Measurements from ENCODE around the gene RHD.

RHD gene

DNA sequence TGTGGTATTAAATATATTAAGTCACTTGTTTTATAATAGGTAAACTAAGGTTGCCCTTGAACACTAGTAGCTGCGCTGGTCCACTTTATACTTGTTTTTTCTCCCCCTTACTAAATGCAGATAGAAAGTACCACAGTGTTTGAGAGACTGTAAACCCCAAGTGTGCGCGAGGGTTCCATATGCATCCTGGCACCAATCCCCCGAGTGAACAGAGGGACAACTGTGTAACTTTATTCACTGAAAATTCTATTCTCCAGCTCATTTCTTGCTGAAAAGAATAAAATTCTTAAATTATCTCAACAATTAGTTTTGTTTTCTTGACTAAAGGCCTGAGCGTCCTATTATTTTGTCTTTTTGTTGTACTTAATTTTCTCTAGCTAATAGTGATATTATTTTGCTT is 26.9 kb upstream of the RHD start:
- H3K27ac ChIP-seq (ENCODE audit: low read length): no peak overlapping the region
- peak overlapping the region in 1 of 2 donors; percentile 55 for H3K9ac ChIP-seq (ENCODE audit: low read length in 2 of 2)
- peaks cover 8 to 32% of the 10 kb centered on the region in 2 donors for H3K36me3 ChIP-seq (ENCODE audit: control insufficient read depth in 2 of 2, insufficient read depth in 2 of 2, low read length in 2 of 2)
- peak overlapping the region; percentile 90 to 99 for H3K4me3 ChIP-seq (ENCODE audit: low read length in 2 of 2)
- H3K27me3 ChIP-seq (ENCODE audit: control insufficient read depth in 1 of 2, insufficient read depth in 2 of 2, low read length in 2 of 2): no peaks in the 10 kb centered on the region
- peaks cover 21% of the 10 kb centered on the region for H3K4me1 ChIP-seq (ENCODE audit: control insufficient read depth, insufficient read depth, low read length)
- no peaks in the 10 kb centered on the region for H3K9me3 ChIP-seq (ENCODE audit: control insufficient read depth in 2 of 2, low read length in 2 of 2)

DNA sequence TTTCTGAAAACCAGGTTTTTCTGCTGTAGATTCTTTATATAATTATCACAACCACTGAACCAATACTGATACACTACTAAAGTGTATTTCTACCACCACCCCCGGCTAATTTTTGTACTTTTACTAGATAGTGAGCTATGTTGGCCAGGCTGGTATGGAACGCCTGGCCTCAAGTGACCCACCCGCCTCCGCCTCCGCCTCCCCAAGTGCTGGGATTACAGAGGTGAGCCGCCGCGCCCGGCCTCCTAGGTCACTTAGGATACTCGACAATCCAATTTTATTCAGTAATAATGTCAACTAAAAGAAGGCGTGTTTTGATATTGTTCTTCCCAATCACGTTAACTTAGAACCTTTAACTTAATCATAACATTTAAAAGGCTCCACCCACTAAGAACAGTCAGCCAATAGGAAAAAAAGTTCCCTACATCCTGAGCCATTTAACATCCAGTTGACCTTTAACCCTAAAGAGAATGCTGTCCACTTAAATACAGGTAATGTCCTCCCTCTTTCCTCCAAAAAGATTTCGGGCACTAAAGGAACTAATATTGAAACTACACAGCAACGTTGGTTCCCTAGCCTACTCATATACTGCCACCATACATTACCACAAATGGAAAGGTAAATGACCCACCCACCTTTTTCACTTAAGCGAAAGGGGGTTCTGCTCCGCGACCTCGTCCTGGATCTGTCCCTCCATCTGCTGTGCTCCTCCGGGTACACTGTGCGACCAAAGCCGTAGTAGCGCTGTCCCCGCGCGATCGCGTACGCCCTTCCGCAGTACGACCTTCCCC is 26.3 kb upstream of the RHD start:
- Histone ChIP-seq H3K4me1 (ENCODE audit: control insufficient read depth, insufficient read depth, low read length) (peaks cover 16% of the 10 kb centered on the region), H3K9ac (ENCODE audit: low read length in 2 of 2) (peak overlapping the region; percentile 99 to 100), H3K27ac (ENCODE audit: low read length) (peak overlapping the region; percentile 98), H3K27me3 (ENCODE audit: control insufficient read depth in 1 of 2, insufficient read depth in 2 of 2, low read length in 2 of 2) (no peaks in the 10 kb centered on the region), H3K4me3 (ENCODE audit: low read length in 2 of 2) (peak overlapping the region; percentile 90 to 99), H3K9me3 (ENCODE audit: control insufficient read depth in 2 of 2, low read length in 2 of 2) (no peaks in the 10 kb centered on the region), H3K36me3 (ENCODE audit: control insufficient read depth in 2 of 2, insufficient read depth in 2 of 2, low read length in 2 of 2) (peaks cover 8 to 32% of the 10 kb centered on the region in 2 donors)

GRCh38 chr1:25246600-25247023 is 25.7 kb upstream of the RHD start:
- peak overlapping the region; percentile 98 for H3K27ac ChIP-seq (ENCODE audit: low read length)
- H3K27me3 ChIP-seq (ENCODE audit: control insufficient read depth in 1 of 2, insufficient read depth in 2 of 2, low read length in 2 of 2): no peaks in the 10 kb centered on the region
- H3K36me3 ChIP-seq (ENCODE audit: control insufficient read depth in 2 of 2, insufficient read depth in 2 of 2, low read length in 2 of 2): peaks cover 8 to 32% of the 10 kb centered on the region in 2 donors
- H3K9ac ChIP-seq (ENCODE audit: low read length in 2 of 2): peak overlapping the region; percentile 99 to 100
- peak overlapping the region; percentile 90 to 99 for H3K4me3 ChIP-seq (ENCODE audit: low read length in 2 of 2)
- no peaks in the 10 kb centered on the region for H3K9me3 ChIP-seq (ENCODE audit: control insufficient read depth in 2 of 2, low read length in 2 of 2)
- H3K4me1 ChIP-seq (ENCODE audit: control insufficient read depth, insufficient read depth, low read length): peaks cover 14% of the 10 kb centered on the region

- Histone ChIP-seq H3K4me1 (ENCODE audit: control insufficient read depth, insufficient read depth, low read length) (peaks cover 14% of the 10 kb centered on the region), H3K27ac (ENCODE audit: low read length) (peak within 1 kb of the TSS; percentile 98), H3K4me3 (ENCODE audit: low read length in 2 of 2) (peak within 1 kb of the TSS; percentile 90 to 99), H3K36me3 (ENCODE audit: control insufficient read depth in 2 of 2, insufficient read depth in 2 of 2, low read length in 2 of 2) (peaks cover 7 to 32% of the 10 kb centered on the region in 2 donors), H3K9ac (ENCODE audit: low read length in 2 of 2) (peak within 1 kb of the TSS; percentile 99 to 100), H3K9me3 (ENCODE audit: control insufficient read depth in 2 of 2, low read length in 2 of 2) (no peaks in the 10 kb centered on the region), H3K27me3 (ENCODE audit: control insufficient read depth in 1 of 2, insufficient read depth in 2 of 2, low read length in 2 of 2) (no peaks in the 10 kb centered on the region)
These were observed 25.1 kb upstream of the RHD start, which contains the start of gene RSRP1 for GRCh38 chr1:25247024-25247828. Gene RSRP1 (minus strand): TSS chr1:25247454. CDS start chr1:25246963, 491 bp downstream.

DNA sequence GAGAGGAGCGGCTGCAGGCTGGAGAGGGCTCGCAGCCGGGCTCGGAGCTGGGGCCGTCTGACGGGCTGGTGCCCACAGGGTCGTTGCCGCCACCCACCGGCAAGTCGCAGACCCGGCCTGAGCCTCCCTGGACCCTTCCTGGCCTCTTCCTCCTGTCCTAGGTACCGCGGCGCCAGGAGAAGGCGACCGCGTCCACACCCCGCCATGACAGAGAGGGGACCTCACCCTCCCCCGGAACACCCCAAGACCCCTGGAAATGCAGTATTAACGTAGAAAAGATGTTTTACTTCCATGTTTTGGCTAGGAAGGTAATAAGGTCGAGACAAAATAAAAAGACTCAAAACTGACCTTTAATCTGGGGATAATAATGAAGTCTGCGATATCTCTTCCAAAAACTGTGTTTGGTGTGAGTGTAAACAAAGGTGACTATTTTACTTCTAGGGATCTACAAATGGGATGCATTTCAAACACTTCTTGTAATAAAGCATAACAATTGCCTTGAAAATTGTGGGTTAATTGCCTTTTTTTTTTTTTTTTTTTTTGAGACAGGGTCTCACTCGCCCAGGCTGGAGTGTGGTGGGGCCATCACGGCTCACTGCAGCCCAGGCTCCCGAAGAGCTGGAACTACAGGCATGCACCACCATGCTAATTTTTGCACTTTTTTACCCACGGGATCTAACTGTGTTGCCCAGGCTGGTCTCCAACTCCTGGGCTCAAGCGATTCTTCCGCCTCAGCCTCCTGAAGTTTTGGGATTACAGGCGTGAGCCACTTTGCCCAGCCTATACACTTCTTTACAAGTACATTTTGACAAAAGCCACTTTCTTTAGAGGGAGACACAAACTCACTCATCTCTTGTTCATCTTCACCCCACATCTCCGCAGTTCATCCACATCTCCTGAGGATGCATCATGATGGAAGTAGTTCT is 24.2 kb upstream of the RHD start:
- H3K27me3 ChIP-seq (ENCODE audit: control insufficient read depth in 1 of 2, insufficient read depth in 2 of 2, low read length in 2 of 2): no peaks in the 10 kb centered on the region
- peaks cover 14% of the 10 kb centered on the region for H3K4me1 ChIP-seq (ENCODE audit: control insufficient read depth, insufficient read depth, low read length)
- H3K9me3 ChIP-seq (ENCODE audit: control insufficient read depth in 2 of 2, low read length in 2 of 2): no peaks in the 10 kb centered on the region
- H3K4me3 ChIP-seq (ENCODE audit: low read length in 2 of 2): peak overlapping the region; percentile 90 to 99
- peak overlapping the region; percentile 74 to 99 for H3K9ac ChIP-seq (ENCODE audit: low read length in 2 of 2)
- H3K27ac ChIP-seq (ENCODE audit: low read length): peak overlapping the region; percentile 98
- peaks cover 2 to 24% of the 10 kb centered on the region in 2 donors for H3K36me3 ChIP-seq (ENCODE audit: control insufficient read depth in 2 of 2, insufficient read depth in 2 of 2, low read length in 2 of 2)

DNA sequence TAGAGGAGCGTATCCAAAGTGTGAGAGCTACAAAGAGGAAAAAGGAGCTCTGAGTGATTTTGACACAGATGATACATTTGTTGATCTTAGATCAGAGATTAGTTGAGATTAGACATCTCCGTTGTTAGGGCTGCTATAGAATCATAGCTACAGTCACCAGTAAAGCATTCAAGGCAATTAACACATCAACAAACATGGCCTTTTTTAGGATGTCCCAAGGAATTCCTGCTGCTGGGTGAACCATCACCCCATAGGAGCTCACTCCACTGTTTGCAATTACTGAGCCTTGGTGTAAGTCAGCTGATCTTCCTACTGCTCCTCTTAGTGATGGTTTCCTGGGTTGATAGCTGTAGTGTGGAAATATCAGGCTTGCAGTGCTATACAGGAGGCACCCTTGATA is 18.4 kb upstream of the RHD start:
- no peaks in the 10 kb centered on the region for H3K9me3 ChIP-seq (ENCODE audit: control insufficient read depth in 2 of 2, low read length in 2 of 2)
- no peaks in the 10 kb centered on the region for H3K4me1 ChIP-seq (ENCODE audit: control insufficient read depth, insufficient read depth, low read length)
- no peak overlapping the region for H3K9ac ChIP-seq (ENCODE audit: low read length in 2 of 2)
- H3K27me3 ChIP-seq (ENCODE audit: control insufficient read depth in 1 of 2, insufficient read depth in 2 of 2, low read length in 2 of 2): no peaks in the 10 kb centered on the region
- no peak overlapping the region for H3K4me3 ChIP-seq (ENCODE audit: low read length in 2 of 2)
- no peak overlapping the region for H3K27ac ChIP-seq (ENCODE audit: low read length)
- no peaks in the 10 kb centered on the region for H3K36me3 ChIP-seq (ENCODE audit: control insufficient read depth in 2 of 2, insufficient read depth in 2 of 2, low read length in 2 of 2)

DNA sequence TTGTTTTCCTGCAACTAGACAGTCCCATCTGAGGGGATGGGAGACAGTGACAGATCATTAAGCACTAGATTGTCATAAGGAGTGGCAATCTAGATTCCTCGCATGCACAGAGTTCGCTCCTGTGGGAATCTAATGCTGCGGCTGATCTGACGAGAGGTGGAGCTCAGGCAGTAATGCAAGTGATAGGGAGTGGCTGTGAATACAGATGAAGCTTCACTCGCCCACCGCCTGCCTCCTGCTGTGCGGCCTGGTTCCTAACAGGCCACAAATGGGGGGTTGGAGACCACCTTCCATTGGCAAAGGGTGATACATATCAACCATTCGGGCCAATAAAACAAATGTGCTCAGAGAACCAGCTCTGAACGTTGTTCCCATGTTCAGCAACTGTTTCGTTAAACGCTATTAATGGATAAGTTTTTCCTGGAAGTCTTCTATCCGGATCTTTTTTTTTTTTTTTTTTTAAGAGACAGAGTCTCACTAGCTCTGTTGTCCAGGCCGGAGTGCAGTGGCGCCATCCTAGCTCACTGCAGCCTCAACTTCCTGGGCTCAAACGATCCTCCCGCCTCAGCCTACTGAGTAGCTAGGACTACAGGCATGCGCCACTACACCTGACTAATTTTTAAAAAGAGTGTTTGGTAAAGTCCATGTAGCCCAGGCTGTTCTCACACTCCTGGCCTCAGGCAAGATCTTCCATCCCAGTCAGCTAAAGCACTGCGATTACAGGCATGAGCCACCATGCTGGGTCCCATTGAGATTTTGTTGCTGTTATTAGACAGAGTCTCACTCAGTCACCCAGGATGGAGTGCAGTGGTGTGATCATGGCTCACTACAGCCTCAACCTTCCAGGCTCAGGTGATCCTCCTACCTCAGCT is 16.4 kb upstream of the RHD start:
- H3K9me3 ChIP-seq (ENCODE audit: control insufficient read depth in 2 of 2, low read length in 2 of 2): no peaks in the 10 kb centered on the region
- no peaks in the 10 kb centered on the region for H3K27me3 ChIP-seq (ENCODE audit: control insufficient read depth in 1 of 2, insufficient read depth in 2 of 2, low read length in 2 of 2)
- no peak overlapping the region for H3K9ac ChIP-seq (ENCODE audit: low read length in 2 of 2)
- no peak overlapping the region for H3K4me3 ChIP-seq (ENCODE audit: low read length in 2 of 2)
- H3K4me1 ChIP-seq (ENCODE audit: control insufficient read depth, insufficient read depth, low read length): no peaks in the 10 kb centered on the region
- H3K36me3 ChIP-seq (ENCODE audit: control insufficient read depth in 2 of 2, insufficient read depth in 2 of 2, low read length in 2 of 2): no peaks in the 10 kb centered on the region
- no peak overlapping the region for H3K27ac ChIP-seq (ENCODE audit: low read length)

- H3K27ac ChIP-seq (ENCODE audit: low read length): no peak overlapping the region
These were observed 15.7 kb upstream of the RHD start for GRCh38 chr1:25256578-25256965.

DNA sequence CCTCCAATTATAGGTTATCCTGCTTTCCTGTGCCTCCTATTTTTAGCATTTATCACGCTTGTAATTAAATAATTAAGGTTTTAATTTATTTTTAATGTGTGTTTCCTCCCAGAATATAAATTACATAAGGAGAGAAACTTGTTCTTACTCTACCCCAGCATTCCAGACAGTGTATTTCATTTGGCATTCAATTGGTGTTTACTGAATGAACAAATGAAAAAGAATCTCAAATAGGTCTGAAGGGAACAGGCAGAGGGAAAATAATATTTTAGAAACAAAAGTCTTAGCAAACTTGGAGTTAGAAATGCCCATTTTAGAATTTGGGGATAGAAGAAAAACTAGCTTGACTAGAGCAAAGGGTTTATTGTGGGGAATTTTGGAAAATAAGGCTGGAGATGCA is 15.1 kb upstream of the RHD start:
- H3K4me1 ChIP-seq (ENCODE audit: control insufficient read depth, insufficient read depth, low read length): no peaks in the 10 kb centered on the region
- H3K27ac ChIP-seq (ENCODE audit: low read length): no peak overlapping the region
- H3K27me3 ChIP-seq (ENCODE audit: control insufficient read depth in 1 of 2, insufficient read depth in 2 of 2, low read length in 2 of 2): no peaks in the 10 kb centered on the region
- no peaks in the 10 kb centered on the region for H3K9me3 ChIP-seq (ENCODE audit: control insufficient read depth in 2 of 2, low read length in 2 of 2)
- H3K36me3 ChIP-seq (ENCODE audit: control insufficient read depth in 2 of 2, insufficient read depth in 2 of 2, low read length in 2 of 2): no peaks in the 10 kb centered on the region
- no peak overlapping the region for H3K4me3 ChIP-seq (ENCODE audit: low read length in 2 of 2)
- H3K9ac ChIP-seq (ENCODE audit: low read length in 2 of 2): no peak overlapping the region

More at GRCh38 chr1:25256578-25256965, 15.7 kb upstream of the RHD start:
- Histone ChIP-seq H3K4me1 (ENCODE audit: control insufficient read depth, insufficient read depth, low read length) (no peaks in the 10 kb centered on the region), H3K27me3 (ENCODE audit: control insufficient read depth in 1 of 2, insufficient read depth in 2 of 2, low read length in 2 of 2) (no peaks in the 10 kb centered on the region), H3K9me3 (ENCODE audit: control insufficient read depth in 2 of 2, low read length in 2 of 2) (no peaks in the 10 kb centered on the region), H3K9ac (ENCODE audit: low read length in 2 of 2) (no peak overlapping the region), H3K36me3 (ENCODE audit: control insufficient read depth in 2 of 2, insufficient read depth in 2 of 2, low read length in 2 of 2) (no peaks in the 10 kb centered on the region), H3K4me3 (ENCODE audit: low read length in 2 of 2) (no peak overlapping the region)

All from stomach smooth muscle (tissue), 2 donors.